Heart left ventricle (tissue), 16 donors: ENCODE measurements around the gene CFAP99. TPM values are rescaled to one million over a fixed set of nuclear protein-coding genes. Genes with fewer than 3 reads are reported as not detected.

Experiments used
- ATAC-seq, 4 donors: fragments of 200-7000 bp; cut with Tn5 transposase; one replicate each; pipeline ENCODE4 v1.9.1; 2020 to 2022; ENCODE audit warnings: moderate library complexity in 4 of 4, mild to moderate bottlenecking in 3 of 4, moderate number of reproducible peaks in 1 of 4
- DNase-seq, 5 donors: peaks; one replicate each; pipeline ENCODE4 v3.0.0-alpha.2; 2020
- H3K27ac ChIP-seq, 12 donors: fragments of 200-600 bp; sonication (generic) in 4 of 12; one replicate each; pipeline versions ENCODE4 v1.5.0 to v1.8.0; 2016 to 2022; ENCODE audit warnings: mild to moderate bottlenecking in 2 of 12
- H3K27me3 ChIP-seq, 9 donors: fragments of 200-600 bp; sonication (generic) in 2 of 9; one replicate each; pipeline versions ENCODE4 v1.5.1 to v1.8.0; 2016 to 2022; ENCODE audit warnings: mild to moderate bottlenecking in 3 of 9
- H3K36me3 ChIP-seq, 9 donors: fragments of 200-600 bp; sonication (generic) in 2 of 9; one replicate each; pipeline versions ENCODE4 v1.5.0 to v1.8.0; 2018 to 2022; ENCODE audit warnings: mild to moderate bottlenecking in 2 of 9
- H3K4me1 ChIP-seq, 12 donors: fragments of 200-600 bp; sonication (generic) in 4 of 12; one replicate each; pipeline versions ENCODE4 v1.5.0 to v1.8.0; 2016 to 2022; ENCODE audit warnings: mild to moderate bottlenecking in 3 of 12
- H3K4me3 ChIP-seq, 12 donors: fragments of 200-600 bp; sonication (generic) in 4 of 12; one replicate each; pipeline versions ENCODE4 v1.5.0 to v1.8.0; 2017 to 2022; ENCODE audit warnings: mild to moderate bottlenecking in 9 of 12, moderate library complexity in 4 of 12
- H3K9me3 ChIP-seq, 12 donors: fragments of 200-600 bp; sonication (generic) in 4 of 12; one replicate each; pipeline versions ENCODE4 v1.5.0 to v1.8.0; 2016 to 2022; ENCODE audit warnings: mild to moderate bottlenecking in 1 of 12
- POLR2A ChIP-seq, 2 donors: fragments of 450-650 bp; IDR thresholded peaks; one replicate each; pipeline ENCODE4 v1.6.1; 2017; ENCODE audit warnings: antibody characterized with exemption in 2 of 2, mild to moderate bottlenecking in 2 of 2, moderate library complexity in 2 of 2
- WGBS, 4 donors: extraction: QIAGEN DNeasy Blood & Tissue Kit in 2 of 4; methylation state at CpG; one replicate each; pipeline versions ENCODE4 v1.1.5 to v1.1.7; 2013 to 2018; 5-methylcytosine and 5-hydroxymethylcytosine counted together
- intact Hi-C, 10 donors: fragments of 100-400 bp; cut with DNase I; formaldehyde crosslinking; loops; one replicate each; pipeline versions ENCODE4 v1.11.1 to v1.14.2; 2022
- polyA plus RNA-seq, 2 donors: library from polyadenylated mRNA; stranded (reverse); fragments of 200-250 nt; gene quantifications; one replicate each; pipeline ENCODE4 v1.2.3, GENCODE V29; 2013
- total RNA-seq, 9 donors: library from RNA; depleted of rRNA in 2 of 9; stranded (reverse); fragments of >200 nt in 2 of 9; fragmentation: NEBNext Ultra II Directional in 3 of 9; extraction: Animal tissue kit (Norgen Biotek cat#: 25700) in 3 of 9; gene quantifications; one replicate each; pipeline versions ENCODE4 v1.1.0 to v1.2.4, GENCODE V29; 2016 to 2023
- TF ChIP-seq, protein P1 (sequence below), 12 donors: fragments of 200-600 bp; sonication (generic) in 4 of 12; IDR thresholded peaks; one replicate each; pipeline versions ENCODE4 v1.5.0 to v1.8.0; 2018 to 2022; ENCODE audit warnings: antibody characterized with exemption in 12 of 12, mild to moderate bottlenecking in 5 of 12
- donor health status: ischemic (EF 13 %, LVEDD 7.1; RV severe dilation, severe dysfunction).
- donor health status: healthy with polysubstance abuse.
- donor health status: DM: no; HTN: yes; CAD: no.
- donor health status: DM: no; HTN: no; CAD: no.
- donor health status: ischemic (EF 25% LVEDD 6.9; RV normal size, moderate dysfunction).
- donor health status: ischemic (EF 25% LVEDD 5.7; RV mildly dilated, moderate dysfunction).
- donor health status: healthy.
- donor health status: DM: yes; HTN: yes; CAD: no.
- donor health status: ischemic (EF 35%, LVEDD 5.7; RV mildly dilated, moderate dysfunction).
- donor health status: nonischemic (EF 11% LVEDD 7.7; RV severe dilation, severe dysfunction).
- donor health status: DM: yes; HTN: yes; CAD: no.
- donor health status: PGD.
- donor health status: ischemic (EF 29% LVEDD 5.4; RV normal size, mild dysfunction).
- donor health status: nonischemic (EF 23%, LVEDD 6.1; RV moderate dilation, normal function).

The CFAP99 gene
- total and polyA plus RNA-seq, 11 donors = not detected

DNA sequence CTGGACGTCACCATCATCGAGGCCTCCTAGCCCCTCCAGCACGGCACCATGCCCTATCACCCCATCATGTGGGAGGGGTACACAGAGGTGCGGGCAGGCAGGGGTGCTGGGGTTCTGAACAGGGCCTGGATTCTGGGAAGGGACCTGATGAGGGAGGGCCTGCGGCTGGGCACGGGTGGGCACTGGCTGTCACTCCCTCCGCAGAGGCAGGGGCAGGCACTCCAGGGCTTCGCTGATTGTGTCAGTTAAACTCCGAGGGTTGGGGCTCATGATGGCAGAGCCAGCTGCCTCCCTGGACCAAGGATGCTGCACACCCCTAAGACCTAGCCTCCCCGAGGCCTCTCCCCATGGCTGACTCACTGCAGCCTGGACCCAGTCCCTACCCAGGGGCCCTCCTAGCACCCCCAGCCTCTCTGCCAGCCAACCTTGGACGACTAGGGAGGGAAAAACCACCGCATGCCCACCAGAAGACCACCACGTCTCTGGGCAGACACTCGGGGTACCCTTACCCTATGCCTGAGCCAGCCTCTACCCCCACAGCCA, 46.2 kb upstream of the CFAP99 start:
- TF ChIP-seq POLR2A (IDR thresholded peaks at IDR 0.05) = no peak
- TF ChIP-seq, protein P1, sequence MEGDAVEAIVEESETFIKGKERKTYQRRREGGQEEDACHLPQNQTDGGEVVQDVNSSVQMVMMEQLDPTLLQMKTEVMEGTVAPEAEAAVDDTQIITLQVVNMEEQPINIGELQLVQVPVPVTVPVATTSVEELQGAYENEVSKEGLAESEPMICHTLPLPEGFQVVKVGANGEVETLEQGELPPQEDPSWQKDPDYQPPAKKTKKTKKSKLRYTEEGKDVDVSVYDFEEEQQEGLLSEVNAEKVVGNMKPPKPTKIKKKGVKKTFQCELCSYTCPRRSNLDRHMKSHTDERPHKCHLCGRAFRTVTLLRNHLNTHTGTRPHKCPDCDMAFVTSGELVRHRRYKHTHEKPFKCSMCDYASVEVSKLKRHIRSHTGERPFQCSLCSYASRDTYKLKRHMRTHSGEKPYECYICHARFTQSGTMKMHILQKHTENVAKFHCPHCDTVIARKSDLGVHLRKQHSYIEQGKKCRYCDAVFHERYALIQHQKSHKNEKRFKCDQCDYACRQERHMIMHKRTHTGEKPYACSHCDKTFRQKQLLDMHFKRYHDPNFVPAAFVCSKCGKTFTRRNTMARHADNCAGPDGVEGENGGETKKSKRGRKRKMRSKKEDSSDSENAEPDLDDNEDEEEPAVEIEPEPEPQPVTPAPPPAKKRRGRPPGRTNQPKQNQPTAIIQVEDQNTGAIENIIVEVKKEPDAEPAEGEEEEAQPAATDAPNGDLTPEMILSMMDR (IDR thresholded peaks at IDR 0.05) = no peak
- Histone ChIP-seq H3K4me1 (no peaks in the 10 kb centered on the region), H3K9me3 (peaks cover 0 to 10% (median 3%) of the 10 kb centered on the region in 12 donors), H3K4me3 (no peak overlapping the region), H3K27ac (no peak overlapping the region), H3K36me3 (peaks cover 0 to 4% (median 0%) of the 10 kb centered on the region in 9 donors), H3K27me3 (no peaks in the 10 kb centered on the region)
- WGBS, 4 donors = 86 to 92% (median 88%) methylated on average over 11 to 14 of the region's 14 CpGs
- intact Hi-C loops = no loop called here
- DNase-seq (no peak), ATAC-seq (no peak)

DNA sequence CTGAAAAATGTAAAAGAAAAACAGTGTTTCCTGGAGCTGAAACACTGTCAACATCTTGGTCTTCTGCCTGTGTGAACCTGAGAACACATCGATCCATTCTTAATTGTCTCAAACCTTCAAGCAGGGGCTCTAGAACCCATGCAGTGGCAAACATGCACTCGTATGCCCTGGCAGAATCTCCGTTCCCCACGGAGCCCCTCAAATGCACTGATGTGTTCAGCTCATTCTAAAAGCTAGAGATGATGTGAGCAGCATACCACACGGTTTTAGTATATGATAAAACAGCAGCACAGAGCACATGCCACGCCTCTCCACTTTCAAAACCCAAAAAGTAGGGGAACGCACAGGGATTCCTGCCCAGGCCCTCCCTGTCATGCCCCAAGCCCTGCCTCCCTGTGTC, 45.2 kb upstream of the CFAP99 start:
- WGBS, 4 donors = 88 to 92% (median 90%) methylated on average over 7 of the region's 7 CpGs
- no peak overlapping the region for H3K27ac ChIP-seq
- TF ChIP-seq, protein P1 (IDR thresholded peaks at IDR 0.05) = no peak
- no peak for TF ChIP-seq POLR2A (IDR thresholded peaks at IDR 0.05)
- no peak for ATAC-seq
- intact Hi-C loops = no loop called here
- H3K9me3 ChIP-seq = peaks cover 0 to 9% (median 3%) of the 10 kb centered on the region in 12 donors
- no peak overlapping the region for H3K4me3 ChIP-seq
- no peak for DNase-seq
- H3K36me3 ChIP-seq = peaks cover 0 to 4% (median 0%) of the 10 kb centered on the region in 9 donors
- no peaks in the 10 kb centered on the region for H3K27me3 ChIP-seq
- H3K4me1 ChIP-seq = no peaks in the 10 kb centered on the region

DNA sequence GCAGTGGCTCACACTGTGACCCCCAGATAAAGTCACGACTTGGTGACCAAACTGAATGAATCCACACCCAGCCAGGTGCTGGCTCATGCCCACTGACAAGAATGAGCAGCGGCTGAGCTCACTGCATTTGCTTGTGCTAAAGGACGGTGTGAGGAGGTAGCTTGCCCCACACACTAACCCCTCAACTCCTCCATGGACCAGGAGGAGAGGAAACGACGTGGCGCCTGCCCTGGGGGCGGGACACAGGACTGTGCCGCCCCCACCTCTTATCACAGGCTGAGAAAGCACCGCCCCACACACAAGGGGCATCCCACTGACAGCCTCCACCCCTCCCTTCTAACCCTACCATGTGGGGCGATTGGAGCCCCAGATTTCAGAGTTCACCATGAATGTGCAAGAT, 43.3 kb upstream of the CFAP99 start:
- WGBS, 4 donors = 68 to 77% (median 69%) methylated on average over 8 to 10 of the region's 10 CpGs
- no peaks in the 10 kb centered on the region for H3K9me3 ChIP-seq
- H3K36me3 ChIP-seq = peaks cover 0 to 4% (median 0%) of the 10 kb centered on the region in 9 donors
- DNase-seq (no peak), ATAC-seq (no peak)
- no peak for TF ChIP-seq POLR2A (IDR thresholded peaks at IDR 0.05)
- TF ChIP-seq, protein P1 (IDR thresholded peaks at IDR 0.05) = no peak
- no peaks in the 10 kb centered on the region for H3K27me3 ChIP-seq
- H3K27ac ChIP-seq = no peak overlapping the region
- H3K4me1 ChIP-seq = no peaks in the 10 kb centered on the region
- H3K4me3 ChIP-seq = no peak overlapping the region
- intact Hi-C loops = no loop called here

DNA sequence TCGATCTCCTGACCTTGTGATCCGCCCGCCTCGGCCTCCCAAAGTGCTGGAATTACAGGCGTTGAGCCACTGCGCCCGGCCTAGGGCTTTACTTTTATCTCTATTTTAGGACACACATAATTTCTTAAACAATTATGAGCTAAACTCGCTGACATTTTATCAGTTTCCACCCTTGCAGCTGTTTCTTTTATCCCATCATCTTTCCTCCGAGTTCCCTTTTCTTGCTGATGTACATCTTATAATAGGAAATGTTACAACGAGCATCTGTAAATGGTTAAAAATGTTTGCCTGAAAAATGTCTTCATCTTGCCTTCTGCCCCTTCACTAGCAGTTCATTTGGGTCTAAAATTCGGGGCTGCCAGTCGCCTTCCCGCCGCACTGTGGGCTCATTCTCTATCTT, 41.5 kb upstream of the CFAP99 start:
- 75 to 90% (median 84%) methylated on average over 14 of the region's 14 CpGs for WGBS, 4 donors
- DNase-seq (no peak), ATAC-seq (no peak)
- no peaks in the 10 kb centered on the region for H3K4me1 ChIP-seq
- intact Hi-C loops = no loop called here
- no peak overlapping the region for H3K4me3 ChIP-seq
- no peak overlapping the region for H3K27ac ChIP-seq
- H3K9me3 ChIP-seq = peaks cover 0 to 5% (median 0%) of the 10 kb centered on the region in 12 donors
- no peaks in the 10 kb centered on the region for H3K36me3 ChIP-seq
- TF ChIP-seq, protein P1 (IDR thresholded peaks at IDR 0.05) = no peak
- no peak for TF ChIP-seq POLR2A (IDR thresholded peaks at IDR 0.05)
- H3K27me3 ChIP-seq = no peaks in the 10 kb centered on the region
